WTC11 (cell line): ENCODE results near the gene DNALI1. TPM values are rescaled to one million over a fixed set of nuclear protein-coding genes. Genes with fewer than 3 reads are reported as not detected.

Experiments
- ATAC-seq: fragments of 200-7000 bp; cut with Tn5 transposase; 2 replicates; pipeline ENCODE4 v1.10.0; 2021; ENCODE audit warnings: mild to moderate bottlenecking, moderate library complexity
- CTCF ChIA-PET: fragments of 300-600 bp; sonication (Branson Sonifier 250); formaldehyde crosslinking; loops from one replicate; lab custom pipeline; 2021; ENCODE audit warnings: antibody characterized with exemption; lab: Charles Lee
- POLR2A ChIA-PET: fragments of 350-600 bp; sonication (Branson Sonifier 250); formaldehyde crosslinking; loops from one replicate; lab custom pipeline; 2021; ENCODE audit warnings: antibody characterized with exemption; lab: Charles Lee
- DNase-seq: peaks from one replicate; pipeline ENCODE4 v3.0.0; 2021; ENCODE audit warnings: low spot score
- H3K27ac Mint-ChIP-seq: 2 replicates; pipeline ENCODE4 v1.8.0; 2021; ENCODE audit warnings: mixed read lengths
- H3K27me3 Mint-ChIP-seq: 2 replicates; pipeline ENCODE4 v1.8.0; 2021; ENCODE audit warnings: low read depth, mild to moderate bottlenecking, moderate library complexity, mixed read lengths
- H3K36me3 Mint-ChIP-seq: 2 replicates; pipeline ENCODE4 v1.8.0; 2021; ENCODE audit warnings: mixed read lengths
- H3K4me1 Mint-ChIP-seq: 2 replicates; pipeline ENCODE4 v1.8.0; 2022; ENCODE audit warnings: mixed read lengths
- H3K4me3 Mint-ChIP-seq: 2 replicates; pipeline ENCODE4 v1.8.0; 2021; ENCODE audit warnings: mild to moderate bottlenecking, moderate library complexity, mixed read lengths
- H3K9me3 Mint-ChIP-seq: 2 replicates; pipeline ENCODE4 v1.8.0; 2021; ENCODE audit warnings: mixed read lengths
- AR ChIP-seq: fragments of 250-450 bp; sonication (Bioruptor Pico); IDR thresholded peaks from 2 replicates; pipeline ENCODE4 v1.9.0; 2021; ENCODE audit warnings: mild to moderate bottlenecking
- ATF1 ChIP-seq: sonication (generic); formaldehyde crosslinking; IDR thresholded peaks from 2 replicates; pipeline ENCODE4 v1.8.1; 2023; ENCODE audit warnings: mild to moderate bottlenecking, moderate library complexity, missing genetic modification reagents
- CDX4 ChIP-seq: fragments of 250-450 bp; sonication (Bioruptor Pico); IDR thresholded peaks from 2 replicates; pipeline ENCODE4 v1.9.0; 2021; ENCODE audit warnings: moderate library complexity, mild to moderate bottlenecking, inconsistent platforms, borderline replicate concordance
- E2F1 ChIP-seq: sonication (generic); formaldehyde crosslinking; IDR thresholded peaks from 2 replicates; pipeline ENCODE4 v1.8.0; 2022; ENCODE audit warnings: mild to moderate bottlenecking, missing genetic modification reagents
- E2F5 ChIP-seq: sonication (generic); formaldehyde crosslinking; IDR thresholded peaks from 2 replicates; pipeline ENCODE4 v1.8.1; 2022; ENCODE audit warnings: mild to moderate bottlenecking, moderate library complexity, missing genetic modification reagents
- ETV6 ChIP-seq: sonication (generic); formaldehyde crosslinking; IDR thresholded peaks from 2 replicates; pipeline ENCODE4 v1.8.1; 2022; ENCODE audit warnings: mild to moderate bottlenecking, missing genetic modification reagents
- MXD4 ChIP-seq: fragments of 250-450 bp; sonication (Bioruptor Pico); IDR thresholded peaks from 2 replicates; pipeline ENCODE4 v1.8.0; 2021; ENCODE audit warnings: mild to moderate bottlenecking, moderate library complexity, borderline replicate concordance
- TCF7 ChIP-seq: sonication (generic); formaldehyde crosslinking; IDR thresholded peaks from 2 replicates; pipeline ENCODE4 v1.8.0; 2022; ENCODE audit warnings: mild to moderate bottlenecking, low read depth, missing genetic modification reagents, moderate library complexity
- TEAD1 ChIP-seq: sonication (generic); formaldehyde crosslinking; IDR thresholded peaks from 2 replicates; pipeline ENCODE4 v1.8.0; 2022; ENCODE audit warnings: mild to moderate bottlenecking, missing genetic modification reagents
- USF2 ChIP-seq: sonication (generic); formaldehyde crosslinking; IDR thresholded peaks from 2 replicates; pipeline ENCODE4 v1.8.1; 2023; ENCODE audit warnings: mild to moderate bottlenecking, missing genetic modification reagents, moderate library complexity
- ZNF263 ChIP-seq: sonication (generic); formaldehyde crosslinking; IDR thresholded peaks from 2 replicates; pipeline ENCODE4 v1.8.1; 2022; ENCODE audit warnings: low read depth, mild to moderate bottlenecking, moderate library complexity, missing genetic modification reagents
- ZNF416 ChIP-seq: fragments of 250-450 bp; sonication (Bioruptor Pico); IDR thresholded peaks from 2 replicates; pipeline ENCODE4 v1.9.0; 2021; ENCODE audit warnings: mild to moderate bottlenecking, inconsistent platforms
- ZNF671 ChIP-seq: fragments of 250-450 bp; sonication (Bioruptor Pico); IDR thresholded peaks from 2 replicates; pipeline ENCODE4 v1.8.0; 2021; ENCODE audit warnings: mild to moderate bottlenecking
- total RNA-seq: library from RNA; stranded (reverse); gene quantifications from 3 replicates; pipeline ENCODE4 v1.2.3, GENCODE V29; 2021
- TF ChIP-seq, protein P1 (sequence below): sonication (generic); formaldehyde crosslinking; IDR thresholded peaks from 2 replicates; pipeline ENCODE4 v1.8.1; 2023; ENCODE audit warnings: mild to moderate bottlenecking, missing genetic modification reagents, moderate library complexity
- TF ChIP-seq, protein P2 (sequence below): fragments of 250-450 bp; sonication (Bioruptor Pico); IDR thresholded peaks from 2 replicates; pipeline ENCODE4 v1.9.0; 2021; ENCODE audit warnings: mild to moderate bottlenecking, borderline replicate concordance

The DNALI1 gene
- total RNA-seq, 1 experiment from 2014 or later = 10.5 TPM

DNA sequence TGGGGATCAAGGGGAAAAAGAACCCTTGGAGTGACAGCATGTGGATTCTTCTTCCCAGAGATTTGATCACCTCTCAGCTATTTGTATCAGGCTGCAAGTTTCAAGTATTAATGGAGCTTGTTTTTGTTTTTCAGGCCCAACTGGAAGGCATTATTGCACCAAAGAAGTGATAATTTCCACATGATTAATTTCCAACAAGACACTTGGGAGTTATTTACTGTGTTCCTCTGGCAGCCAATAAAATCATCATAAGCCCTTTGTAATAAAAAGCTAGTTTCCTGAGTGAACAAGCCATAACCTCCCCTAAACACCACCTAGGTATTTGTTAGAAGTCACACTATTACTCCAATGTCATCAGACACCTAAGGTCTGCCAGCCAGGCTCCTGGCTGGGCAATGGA lies 8.2 kb downstream of the DNALI1 start (continued):
- TF ChIP-seq ZNF671 (no peak), ZNF416 (CRISPR knock-in tag) (no peak)
- TF ChIP-seq, protein P1, sequence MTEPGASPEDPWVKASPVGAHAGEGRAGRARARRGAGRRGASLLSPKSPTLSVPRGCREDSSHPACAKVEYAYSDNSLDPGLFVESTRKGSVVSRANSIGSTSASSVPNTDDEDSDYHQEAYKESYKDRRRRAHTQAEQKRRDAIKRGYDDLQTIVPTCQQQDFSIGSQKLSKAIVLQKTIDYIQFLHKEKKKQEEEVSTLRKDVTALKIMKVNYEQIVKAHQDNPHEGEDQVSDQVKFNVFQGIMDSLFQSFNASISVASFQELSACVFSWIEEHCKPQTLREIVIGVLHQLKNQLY = no peak

DNA sequence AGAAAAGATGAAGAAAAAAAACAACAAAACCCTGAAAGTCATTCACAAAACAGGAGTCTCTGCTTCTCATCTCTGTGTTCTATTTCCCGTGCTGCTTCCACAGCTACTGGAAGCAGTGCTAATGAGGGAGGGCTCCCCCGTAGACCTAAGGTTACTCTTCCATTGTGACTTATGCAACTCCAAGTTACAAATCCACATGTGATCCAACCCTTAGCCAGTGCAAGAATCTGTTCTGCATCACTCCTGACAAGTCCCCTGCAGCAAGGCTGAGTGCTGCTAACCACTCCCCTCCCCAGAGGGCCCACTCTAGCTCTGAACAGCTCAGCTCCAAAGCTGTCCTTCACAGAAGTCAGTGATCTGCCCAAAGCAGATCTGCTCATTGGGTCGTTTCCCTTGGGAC lies 10.3 kb downstream of the DNALI1 start:
- DNase-seq (no peak), ATAC-seq (no peak)
- no peaks in the 10 kb centered on the region for H3K4me1 Mint-ChIP-seq
- TF ChIP-seq AR (CRISPR knock-in tag) (no peak), USF2 (CRISPR knock-in tag) (no peak), ZNF263 (no peak), E2F5 (CRISPR knock-in tag) (no peak), ETV6 (CRISPR knock-in tag) (no peak), TEAD1 (CRISPR knock-in tag) (no peak), MXD4 (no peak), TCF7 (CRISPR knock-in tag) (no peak)
- TF ChIP-seq, protein P2, sequence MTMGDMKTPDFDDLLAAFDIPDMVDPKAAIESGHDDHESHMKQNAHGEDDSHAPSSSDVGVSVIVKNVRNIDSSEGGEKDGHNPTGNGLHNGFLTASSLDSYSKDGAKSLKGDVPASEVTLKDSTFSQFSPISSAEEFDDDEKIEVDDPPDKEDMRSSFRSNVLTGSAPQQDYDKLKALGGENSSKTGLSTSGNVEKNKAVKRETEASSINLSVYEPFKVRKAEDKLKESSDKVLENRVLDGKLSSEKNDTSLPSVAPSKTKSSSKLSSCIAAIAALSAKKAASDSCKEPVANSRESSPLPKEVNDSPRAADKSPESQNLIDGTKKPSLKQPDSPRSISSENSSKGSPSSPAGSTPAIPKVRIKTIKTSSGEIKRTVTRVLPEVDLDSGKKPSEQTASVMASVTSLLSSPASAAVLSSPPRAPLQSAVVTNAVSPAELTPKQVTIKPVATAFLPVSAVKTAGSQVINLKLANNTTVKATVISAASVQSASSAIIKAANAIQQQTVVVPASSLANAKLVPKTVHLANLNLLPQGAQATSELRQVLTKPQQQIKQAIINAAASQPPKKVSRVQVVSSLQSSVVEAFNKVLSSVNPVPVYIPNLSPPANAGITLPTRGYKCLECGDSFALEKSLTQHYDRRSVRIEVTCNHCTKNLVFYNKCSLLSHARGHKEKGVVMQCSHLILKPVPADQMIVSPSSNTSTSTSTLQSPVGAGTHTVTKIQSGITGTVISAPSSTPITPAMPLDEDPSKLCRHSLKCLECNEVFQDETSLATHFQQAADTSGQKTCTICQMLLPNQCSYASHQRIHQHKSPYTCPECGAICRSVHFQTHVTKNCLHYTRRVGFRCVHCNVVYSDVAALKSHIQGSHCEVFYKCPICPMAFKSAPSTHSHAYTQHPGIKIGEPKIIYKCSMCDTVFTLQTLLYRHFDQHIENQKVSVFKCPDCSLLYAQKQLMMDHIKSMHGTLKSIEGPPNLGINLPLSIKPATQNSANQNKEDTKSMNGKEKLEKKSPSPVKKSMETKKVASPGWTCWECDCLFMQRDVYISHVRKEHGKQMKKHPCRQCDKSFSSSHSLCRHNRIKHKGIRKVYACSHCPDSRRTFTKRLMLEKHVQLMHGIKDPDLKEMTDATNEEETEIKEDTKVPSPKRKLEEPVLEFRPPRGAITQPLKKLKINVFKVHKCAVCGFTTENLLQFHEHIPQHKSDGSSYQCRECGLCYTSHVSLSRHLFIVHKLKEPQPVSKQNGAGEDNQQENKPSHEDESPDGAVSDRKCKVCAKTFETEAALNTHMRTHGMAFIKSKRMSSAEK (CRISPR knock-in tag) = no peak
- no peak overlapping the region for H3K27ac Mint-ChIP-seq
- no peaks in the 10 kb centered on the region for H3K9me3 Mint-ChIP-seq
- POLR2A ChIA-PET = no interaction called here
- H3K36me3 Mint-ChIP-seq = peaks cover 67% of the 10 kb centered on the region
- H3K4me3 Mint-ChIP-seq = no peak overlapping the region
- no peaks in the 10 kb centered on the region for H3K27me3 Mint-ChIP-seq
- CTCF ChIA-PET = no interaction called here

DNA sequence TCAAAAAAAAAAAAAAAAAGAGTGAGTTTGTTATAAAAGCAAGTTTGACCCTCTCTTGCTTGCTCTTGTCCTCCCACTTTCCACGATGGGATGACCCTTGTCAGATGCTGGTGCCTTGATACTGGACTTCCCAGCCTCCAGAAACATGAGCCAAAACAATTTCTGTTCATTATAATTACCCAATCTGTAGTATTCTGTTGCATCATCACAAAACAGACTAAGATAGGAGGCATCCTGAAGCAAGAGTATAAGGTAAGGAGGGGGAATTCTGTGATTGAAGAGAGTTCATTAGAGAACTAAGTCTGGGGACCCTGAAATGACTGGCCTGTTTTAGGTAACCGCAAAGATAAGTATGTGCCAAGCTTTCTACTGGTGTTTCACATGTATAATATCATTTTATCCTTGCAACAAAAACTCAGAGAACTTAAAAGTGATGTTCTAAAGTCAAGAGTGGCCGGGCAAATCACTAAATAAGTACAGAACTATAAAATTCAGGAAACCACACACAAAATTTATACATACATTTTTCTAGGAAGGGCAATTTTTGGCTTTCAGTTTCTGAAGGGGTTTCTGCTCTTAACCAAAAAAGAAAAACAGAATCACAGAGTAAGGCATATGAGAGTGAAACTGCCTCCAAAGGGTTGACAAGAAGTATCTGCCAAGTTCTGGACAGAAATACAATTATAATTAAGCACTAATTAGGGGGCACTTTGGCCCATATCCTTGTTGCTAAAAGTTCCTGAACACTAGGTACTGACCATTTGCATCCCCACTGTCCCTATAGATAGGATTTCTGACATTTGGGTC lies 14.0 kb downstream of the DNALI1 start:
- H3K4me3 Mint-ChIP-seq = no peak overlapping the region
- H3K36me3 Mint-ChIP-seq = peaks cover 90% of the 10 kb centered on the region
- ChIA-PET POLR2A (no interaction called here), CTCF (no interaction called here)
- H3K27me3 Mint-ChIP-seq = no peaks in the 10 kb centered on the region
- no peaks in the 10 kb centered on the region for H3K9me3 Mint-ChIP-seq
- H3K4me1 Mint-ChIP-seq = no peaks in the 10 kb centered on the region
- no peak for DNase-seq
- no peak for TF ChIP-seq CDX4 (CRISPR knock-in tag)
- TF ChIP-seq E2F1 = no peak
- no peak for TF ChIP-seq ATF1 (CRISPR knock-in tag)
- no peak for ATAC-seq
- no peak overlapping the region for H3K27ac Mint-ChIP-seq
